Smooth muscle cell (in vitro differentiated cells): Measurements from ENCODE around the gene C19orf73. TPM values are rescaled to one million over a fixed set of nuclear protein-coding genes. Genes with fewer than 3 reads are reported as not detected.

Source experiments
- DNase-seq: peaks from one replicate; lab custom pipeline; 2025; ENCODE audit not compliant: unreplicated experiment; lab: John Stamatoyannopoulos, UW
- H2AFZ ChIP-seq: fragments of 200-600 bp; sonication (generic); 2 replicates; pipeline ENCODE4 v1.6.0; 2016; ENCODE audit warnings: antibody characterized with exemption, low read depth, mild to moderate bottlenecking
- H3F3A ChIP-seq: fragments of 200-600 bp; sonication (generic); 2 replicates; pipeline ENCODE4 v1.6.0; 2017; ENCODE audit warnings: antibody characterized with exemption, low read depth
- H3K27ac ChIP-seq: fragments of 200-600 bp; sonication (generic); 2 replicates; pipeline ENCODE4 v1.5.1; 2016; ENCODE audit warnings: low read depth, mild to moderate bottlenecking
- H3K27me3 ChIP-seq: fragments of 200-600 bp; sonication (generic); 2 replicates; pipeline ENCODE4 v1.6.1; 2016; ENCODE audit warnings: low read depth, mild to moderate bottlenecking
- H3K36me3 ChIP-seq: fragments of 200-600 bp; sonication (generic); 2 replicates; pipeline ENCODE4 v1.5.1; 2016; ENCODE audit warnings: low read depth
- H3K4me1 ChIP-seq: fragments of 200-600 bp; sonication (generic); 2 replicates; pipeline ENCODE4 v1.5.1; 2016; ENCODE audit warnings: low read depth
- H3K4me2 ChIP-seq: fragments of 200-600 bp; sonication (generic); 2 replicates; pipeline ENCODE4 v1.6.0; 2016; ENCODE audit warnings: mild to moderate bottlenecking
- H3K4me3 ChIP-seq: fragments of 200-600 bp; sonication (generic); 2 replicates; pipeline ENCODE4 v1.5.1; 2016; ENCODE audit warnings: mild to moderate bottlenecking
- H3K79me2 ChIP-seq: fragments of 200-600 bp; sonication (generic); 2 replicates; pipeline ENCODE4 v1.6.0; 2016; ENCODE audit warnings: low read depth, mild to moderate bottlenecking
- H3K9ac ChIP-seq: fragments of 200-600 bp; sonication (generic); 2 replicates; pipeline ENCODE4 v1.6.0; 2016; ENCODE audit warnings: low read depth
- H3K9me3 ChIP-seq: fragments of 200-600 bp; sonication (generic); replicated peaks from 2 replicates; pipeline ENCODE4 v1.5.1; 2016; ENCODE audit warnings: low read depth
- H4K20me1 ChIP-seq: fragments of 200-600 bp; sonication (generic); 2 replicates; pipeline ENCODE4 v1.6.0; 2016; ENCODE audit warnings: low read depth
- WGBS: methylation state at CpG from one replicate; pipeline ENCODE4 v1.1.7; 2016; ENCODE audit warnings: low lambda C conversion rate; 5-methylcytosine and 5-hydroxymethylcytosine counted together
- polyA plus RNA-seq: library from polyadenylated mRNA; unstranded; fragments of >200 nt; fragmentation: Nextera tagmentation; extraction: Ambion mirVana; gene quantifications from 2 replicates; pipeline ENCODE4 v1.2.1, GENCODE V29; 2016
- total RNA-seq: library from RNA; depleted of rRNA; stranded (reverse); fragments of >200 nt; gene quantifications from 2 replicates; pipeline ENCODE4 v1.2.3, GENCODE V29; 2014
- TF ChIP-seq, protein P1 (sequence below): fragments of 200-600 bp; sonication (generic); IDR thresholded peaks from 2 replicates; pipeline ENCODE4 v1.5.1; 2017; ENCODE audit warnings: borderline replicate concordance, mild to moderate bottlenecking, antibody characterized with exemption; ENCODE audit not compliant: insufficient read depth, poor library complexity, severe bottlenecking

The C19orf73 gene
- total and polyA plus RNA-seq, 2 experiments from 2014 or later = 0.74 to 2.9 TPM

DNA sequence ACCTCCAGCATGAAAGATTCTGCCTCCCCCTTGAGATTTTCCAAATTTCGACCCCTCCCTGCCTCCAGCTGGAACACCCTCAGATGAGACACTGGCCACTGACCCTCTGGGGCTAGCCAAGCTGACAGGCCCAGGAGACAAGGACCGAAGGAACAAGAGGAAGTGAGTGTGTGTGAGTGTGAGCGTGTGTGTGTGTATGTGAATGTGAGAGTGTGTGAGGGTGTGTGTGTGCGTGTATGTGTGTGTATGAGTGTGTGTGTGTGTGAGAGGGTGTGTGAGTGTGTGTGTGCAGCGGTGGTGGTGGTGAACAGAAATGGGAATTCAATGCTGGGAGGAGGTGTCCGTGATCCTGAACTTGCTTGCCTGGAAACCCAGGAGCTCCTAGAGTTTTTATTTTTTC lies 22.4 kb upstream of the C19orf73 start:
- Histone ChIP-seq H3K4me1 (peaks cover 8% of the 10 kb centered on the region), H3K9ac (no peak overlapping the region), H3K4me3 (no peak overlapping the region), H3K36me3 (no peaks in the 10 kb centered on the region), H3K27ac (no peak overlapping the region), H3K27me3 (no peaks in the 10 kb centered on the region), H3F3A (no peaks in the 10 kb centered on the region), H3K4me2 (no peak overlapping the region), H2AFZ (no peak overlapping the region), H4K20me1 (no peaks in the 10 kb centered on the region), H3K9me3 (no peaks in the 10 kb centered on the region), H3K79me2 (no peaks in the 10 kb centered on the region)
- no peak for DNase-seq
- TF ChIP-seq, protein P1, sequence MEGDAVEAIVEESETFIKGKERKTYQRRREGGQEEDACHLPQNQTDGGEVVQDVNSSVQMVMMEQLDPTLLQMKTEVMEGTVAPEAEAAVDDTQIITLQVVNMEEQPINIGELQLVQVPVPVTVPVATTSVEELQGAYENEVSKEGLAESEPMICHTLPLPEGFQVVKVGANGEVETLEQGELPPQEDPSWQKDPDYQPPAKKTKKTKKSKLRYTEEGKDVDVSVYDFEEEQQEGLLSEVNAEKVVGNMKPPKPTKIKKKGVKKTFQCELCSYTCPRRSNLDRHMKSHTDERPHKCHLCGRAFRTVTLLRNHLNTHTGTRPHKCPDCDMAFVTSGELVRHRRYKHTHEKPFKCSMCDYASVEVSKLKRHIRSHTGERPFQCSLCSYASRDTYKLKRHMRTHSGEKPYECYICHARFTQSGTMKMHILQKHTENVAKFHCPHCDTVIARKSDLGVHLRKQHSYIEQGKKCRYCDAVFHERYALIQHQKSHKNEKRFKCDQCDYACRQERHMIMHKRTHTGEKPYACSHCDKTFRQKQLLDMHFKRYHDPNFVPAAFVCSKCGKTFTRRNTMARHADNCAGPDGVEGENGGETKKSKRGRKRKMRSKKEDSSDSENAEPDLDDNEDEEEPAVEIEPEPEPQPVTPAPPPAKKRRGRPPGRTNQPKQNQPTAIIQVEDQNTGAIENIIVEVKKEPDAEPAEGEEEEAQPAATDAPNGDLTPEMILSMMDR = no peak
- WGBS = 86% methylated on average over 6 of the region's 6 CpGs

DNA sequence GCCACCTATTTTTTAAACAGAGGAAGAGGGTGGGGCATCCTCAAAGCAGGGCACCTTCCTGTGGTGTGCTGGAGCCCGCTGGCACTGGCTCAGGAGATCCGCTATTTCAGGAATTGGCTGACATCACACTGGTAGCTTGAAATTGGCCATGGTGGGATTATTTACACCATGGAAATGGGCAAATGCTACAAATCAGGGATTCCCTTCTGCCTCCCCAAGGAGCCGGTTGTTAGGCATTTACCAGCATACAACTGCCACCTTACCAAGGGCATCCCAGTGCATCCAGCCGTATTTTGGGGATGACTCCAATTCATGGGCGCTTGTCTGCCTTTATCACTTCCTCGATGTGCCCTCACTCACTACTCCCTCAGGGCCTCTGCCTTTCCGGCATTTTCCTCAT lies 22.0 kb upstream of the C19orf73 start:
- Histone ChIP-seq H3K27me3 (no peaks in the 10 kb centered on the region), H3K4me2 (no peak overlapping the region), H3K27ac (no peak overlapping the region), H3K9me3 (no peaks in the 10 kb centered on the region), H3K79me2 (no peaks in the 10 kb centered on the region), H4K20me1 (no peaks in the 10 kb centered on the region), H3K4me1 (peaks cover 8% of the 10 kb centered on the region), H3K36me3 (no peaks in the 10 kb centered on the region), H2AFZ (no peak overlapping the region), H3K9ac (no peak overlapping the region), H3F3A (no peaks in the 10 kb centered on the region), H3K4me3 (no peak overlapping the region)
- no peak for DNase-seq
- 91% methylated on average over 7 of the region's 7 CpGs for WGBS
- TF ChIP-seq, protein P1 = no peak

DNA sequence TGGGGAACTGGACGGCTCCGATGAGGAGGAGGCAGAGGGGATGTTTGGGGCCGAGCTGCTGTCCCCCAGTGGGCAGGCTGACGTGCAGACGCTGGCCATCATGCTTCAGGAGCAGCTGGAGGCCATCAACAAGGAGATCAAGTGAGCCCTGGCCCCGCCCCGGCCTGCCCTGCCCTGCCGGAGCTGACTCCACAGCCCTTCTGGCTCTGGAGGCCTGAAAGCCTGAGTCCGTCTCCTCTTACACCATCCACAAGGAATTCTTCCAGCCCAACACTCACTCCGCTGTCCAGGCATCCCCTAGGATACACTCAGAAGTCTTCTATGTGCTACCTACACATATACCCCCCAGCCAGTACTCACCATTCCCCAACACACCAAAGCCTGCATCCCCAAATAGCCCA lies 17.8 kb upstream of the C19orf73 start:
- Histone ChIP-seq H2AFZ (no peak overlapping the region), H4K20me1 (no peaks in the 10 kb centered on the region), H3K9ac (no peak overlapping the region), H3K36me3 (no peaks in the 10 kb centered on the region), H3K9me3 (no peaks in the 10 kb centered on the region), H3F3A (no peaks in the 10 kb centered on the region), H3K4me1 (no peaks in the 10 kb centered on the region), H3K79me2 (no peaks in the 10 kb centered on the region), H3K27me3 (no peaks in the 10 kb centered on the region), H3K4me3 (no peak overlapping the region), H3K4me2 (no peak overlapping the region), H3K27ac (no peak overlapping the region)
- no peak for DNase-seq
- 88% methylated on average over 7 of the region's 10 CpGs for WGBS
- TF ChIP-seq, protein P1 = no peak

DNA sequence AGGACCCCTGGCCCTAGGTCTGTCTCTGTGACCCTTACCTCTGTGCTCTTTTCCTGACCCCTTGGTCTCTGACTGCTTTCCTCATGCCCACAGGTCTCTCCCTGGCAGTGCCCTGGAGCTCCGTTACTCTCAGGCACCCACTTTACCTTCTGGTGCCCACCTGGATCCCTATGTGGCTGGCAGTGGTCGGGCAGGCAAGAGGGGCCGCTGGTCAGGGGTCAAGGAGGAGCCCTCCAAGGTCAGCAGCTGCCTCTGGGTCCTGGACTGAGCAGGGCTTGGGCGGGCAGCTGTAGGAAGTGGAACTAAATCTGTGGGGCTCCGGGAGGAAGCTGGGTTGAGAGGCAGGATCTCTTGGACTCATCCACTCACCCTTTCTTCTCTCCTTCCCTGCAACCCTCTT lies 16.7 kb upstream of the C19orf73 start:
- TF ChIP-seq, protein P1 = no peak
- H3K27ac ChIP-seq = no peak overlapping the region
- H3K4me2 ChIP-seq = no peak overlapping the region
- no peaks in the 10 kb centered on the region for H3K4me1 ChIP-seq
- H3F3A ChIP-seq = no peaks in the 10 kb centered on the region
- no peak overlapping the region for H3K4me3 ChIP-seq
- H4K20me1 ChIP-seq = no peaks in the 10 kb centered on the region
- no peaks in the 10 kb centered on the region for H3K27me3 ChIP-seq
- H2AFZ ChIP-seq = no peak overlapping the region
- H3K9ac ChIP-seq = no peak overlapping the region
- no peak for DNase-seq
- no peaks in the 10 kb centered on the region for H3K79me2 ChIP-seq
- 97% methylated on average over 5 of the region's 5 CpGs for WGBS
- no peaks in the 10 kb centered on the region for H3K36me3 ChIP-seq
- H3K9me3 ChIP-seq = no peaks in the 10 kb centered on the region
